ENCODE results near the gene ZSCAN10.

DNA sequence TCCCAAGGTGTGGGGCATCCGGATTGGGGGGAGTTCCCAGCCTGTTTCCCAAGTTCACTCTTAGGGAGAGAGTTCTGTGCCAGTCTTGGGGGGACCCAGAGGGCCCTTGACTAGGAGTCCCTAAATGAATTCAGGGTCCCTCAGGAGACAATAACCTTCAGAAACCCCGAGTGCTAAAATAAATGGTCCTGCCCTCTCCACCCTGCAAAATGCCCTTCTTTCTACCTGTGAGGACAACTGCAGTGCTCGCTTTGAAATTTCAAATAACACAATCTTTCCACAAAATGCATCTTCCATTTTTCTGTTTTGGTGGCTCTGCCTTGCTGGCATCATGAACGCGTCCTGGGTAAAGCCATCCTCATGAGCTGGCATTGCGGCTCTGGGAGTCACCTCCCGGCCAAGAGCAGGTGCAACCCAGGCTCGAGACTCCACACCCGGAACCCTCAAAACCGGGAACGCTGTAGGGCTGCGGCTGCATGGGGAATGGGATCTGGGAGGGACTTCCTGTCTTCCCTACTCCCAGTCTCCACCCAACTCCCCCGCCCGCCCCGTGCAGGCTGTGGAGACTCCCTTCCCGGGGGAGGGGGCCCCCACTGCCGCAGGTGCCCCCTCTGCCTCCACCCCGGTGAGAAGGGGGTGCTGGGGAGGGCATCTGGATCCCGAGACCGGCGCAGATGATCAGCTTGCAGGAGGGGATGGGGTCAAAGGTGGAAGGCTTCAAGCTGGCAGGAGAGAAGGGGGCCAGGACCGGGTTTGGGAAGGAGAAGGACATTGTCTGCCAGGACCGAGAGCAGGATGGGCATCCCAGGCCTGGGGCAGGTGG lies 13.2 kb upstream of the ZSCAN10 start, which contains the start of gene ZNF205:
- TF ChIP-seq, protein P1, sequence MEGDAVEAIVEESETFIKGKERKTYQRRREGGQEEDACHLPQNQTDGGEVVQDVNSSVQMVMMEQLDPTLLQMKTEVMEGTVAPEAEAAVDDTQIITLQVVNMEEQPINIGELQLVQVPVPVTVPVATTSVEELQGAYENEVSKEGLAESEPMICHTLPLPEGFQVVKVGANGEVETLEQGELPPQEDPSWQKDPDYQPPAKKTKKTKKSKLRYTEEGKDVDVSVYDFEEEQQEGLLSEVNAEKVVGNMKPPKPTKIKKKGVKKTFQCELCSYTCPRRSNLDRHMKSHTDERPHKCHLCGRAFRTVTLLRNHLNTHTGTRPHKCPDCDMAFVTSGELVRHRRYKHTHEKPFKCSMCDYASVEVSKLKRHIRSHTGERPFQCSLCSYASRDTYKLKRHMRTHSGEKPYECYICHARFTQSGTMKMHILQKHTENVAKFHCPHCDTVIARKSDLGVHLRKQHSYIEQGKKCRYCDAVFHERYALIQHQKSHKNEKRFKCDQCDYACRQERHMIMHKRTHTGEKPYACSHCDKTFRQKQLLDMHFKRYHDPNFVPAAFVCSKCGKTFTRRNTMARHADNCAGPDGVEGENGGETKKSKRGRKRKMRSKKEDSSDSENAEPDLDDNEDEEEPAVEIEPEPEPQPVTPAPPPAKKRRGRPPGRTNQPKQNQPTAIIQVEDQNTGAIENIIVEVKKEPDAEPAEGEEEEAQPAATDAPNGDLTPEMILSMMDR (IDR thresholded peaks at IDR 0.05): no peak
- TF ChIP-seq ZFX (IDR thresholded peaks at IDR 0.05; ENCODE audit: borderline replicate concordance): no peak

Measured in 22Rv1 (cell line).